Breast epithelium (tissue), 4 donors: ENCODE results near the gene ADAMTSL4. TPM values are rescaled to one million over a fixed set of nuclear protein-coding genes. Genes with fewer than 3 reads are reported as not detected.

ENCODE experiments used
- DNase-seq, 2 donors: peaks; one replicate each; pipeline ENCODE4 v3.0.0-alpha.2; 2019; ENCODE audit warnings: low spot score in 2 of 2
- H3K27ac ChIP-seq, 2 donors: fragments of 200-600 bp; sonication (generic) in 1 of 2; one replicate each; pipeline ENCODE4 v1.5.1; 2016 to 2019; ENCODE audit warnings: mild to moderate bottlenecking in 1 of 2
- H3K27me3 ChIP-seq, 2 donors: fragments of 200-600 bp; sonication (generic) in 1 of 2; one replicate each; pipeline versions ENCODE4 v1.5.1 to v1.6.0; 2017 to 2019; ENCODE audit warnings: control low read depth in 1 of 2, mild to moderate bottlenecking in 1 of 2
- H3K36me3 ChIP-seq: fragments of 200-600 bp; one replicate; pipeline ENCODE4 v1.5.1; 2019
- H3K4me1 ChIP-seq, 2 donors: fragments of 200-600 bp; sonication (generic); one replicate each; pipeline ENCODE4 v1.5.1; 2016 to 2019; ENCODE audit warnings: control low read depth in 1 of 2
- H3K4me3 ChIP-seq, 3 donors: fragments of 200-600 bp; sonication (generic); 1 replicate in 2 of 3; 2 replicates in 1 of 3; pipeline ENCODE4 v1.5.1; 2016 to 2019; ENCODE audit warnings: mild to moderate bottlenecking in 3 of 3, moderate library complexity in 2 of 3
- H3K9me3 ChIP-seq, 2 donors: fragments of 200-600 bp; sonication (generic) in 1 of 2; one replicate each; pipeline ENCODE4 v1.5.1; 2016 to 2019; ENCODE audit warnings: control low read depth in 1 of 2
- POLR2A ChIP-seq: fragments of 450-650 bp; IDR thresholded peaks from one replicate; pipeline ENCODE4 v1.6.1; 2016; ENCODE audit warnings: antibody characterized with exemption, mild to moderate bottlenecking, moderate library complexity
- POLR2AphosphoS5 ChIP-seq, 3 donors: sonication (generic); formaldehyde crosslinking; IDR thresholded peaks; one replicate each; pipeline ENCODE4 v1.6.1; 2017; ENCODE audit warnings: antibody characterized with exemption in 3 of 3
- intact Hi-C: fragments of 100-400 bp; cut with DNase I; formaldehyde crosslinking; loops from one replicate; pipeline ENCODE4 v1.15.1; 2023; ENCODE audit warnings: low total_unique reads
- total RNA-seq, 3 donors: library from RNA; depleted of rRNA; stranded (reverse); fragments of >200 nt; gene quantifications; one replicate each; pipeline ENCODE4 v1.1.0, GENCODE V29; 2016
- TF ChIP-seq, protein P1 (sequence below), 3 donors: fragments of 450-650 bp; IDR thresholded peaks; one replicate each; pipeline ENCODE4 v1.5.1; 2016 to 2017; ENCODE audit warnings: antibody characterized with exemption in 3 of 3, mild to moderate bottlenecking in 3 of 3, moderate library complexity in 3 of 3

Gene ADAMTSL4
- total RNA-seq, 3 donors from 2014 or later, result 11.3 to 31.8 (median 30.2) TPM

DNA sequence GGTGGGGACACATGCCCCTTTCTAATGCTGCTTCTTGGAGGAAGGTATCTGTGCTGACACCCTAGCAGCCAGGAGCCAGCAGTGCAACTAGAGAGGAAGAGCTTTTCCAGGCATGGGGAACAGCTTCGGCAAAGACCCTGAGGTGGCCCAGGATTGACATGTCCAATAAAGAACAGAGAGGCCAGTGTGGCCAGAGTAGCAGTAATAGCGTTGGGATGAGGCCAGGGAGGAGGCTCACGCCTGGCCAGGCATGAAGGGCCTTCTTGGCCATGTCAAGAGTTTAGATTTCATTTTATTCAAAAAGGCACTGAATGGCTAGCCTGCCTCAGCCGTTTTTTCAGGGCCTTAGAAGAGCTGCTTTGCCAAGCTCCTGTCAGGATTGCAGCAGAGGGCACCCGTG lies 16.3 kb upstream of the ADAMTSL4 start:
- no peaks in the 10 kb centered on the region for H3K4me1 ChIP-seq
- peak overlapping the region; percentile 81 to 82 for H3K27ac ChIP-seq
- no peaks in the 10 kb centered on the region for H3K9me3 ChIP-seq
- intact Hi-C loops, result no loop called here
- H3K4me3 ChIP-seq, result no peak overlapping the region
- no peaks in the 10 kb centered on the region for H3K36me3 ChIP-seq
- no peak for DNase-seq
- no peaks in the 10 kb centered on the region for H3K27me3 ChIP-seq
- TF ChIP-seq POLR2AphosphoS5 (IDR thresholded peaks at IDR 0.05) (no peak), POLR2A (no peak)
- TF ChIP-seq, protein P1, sequence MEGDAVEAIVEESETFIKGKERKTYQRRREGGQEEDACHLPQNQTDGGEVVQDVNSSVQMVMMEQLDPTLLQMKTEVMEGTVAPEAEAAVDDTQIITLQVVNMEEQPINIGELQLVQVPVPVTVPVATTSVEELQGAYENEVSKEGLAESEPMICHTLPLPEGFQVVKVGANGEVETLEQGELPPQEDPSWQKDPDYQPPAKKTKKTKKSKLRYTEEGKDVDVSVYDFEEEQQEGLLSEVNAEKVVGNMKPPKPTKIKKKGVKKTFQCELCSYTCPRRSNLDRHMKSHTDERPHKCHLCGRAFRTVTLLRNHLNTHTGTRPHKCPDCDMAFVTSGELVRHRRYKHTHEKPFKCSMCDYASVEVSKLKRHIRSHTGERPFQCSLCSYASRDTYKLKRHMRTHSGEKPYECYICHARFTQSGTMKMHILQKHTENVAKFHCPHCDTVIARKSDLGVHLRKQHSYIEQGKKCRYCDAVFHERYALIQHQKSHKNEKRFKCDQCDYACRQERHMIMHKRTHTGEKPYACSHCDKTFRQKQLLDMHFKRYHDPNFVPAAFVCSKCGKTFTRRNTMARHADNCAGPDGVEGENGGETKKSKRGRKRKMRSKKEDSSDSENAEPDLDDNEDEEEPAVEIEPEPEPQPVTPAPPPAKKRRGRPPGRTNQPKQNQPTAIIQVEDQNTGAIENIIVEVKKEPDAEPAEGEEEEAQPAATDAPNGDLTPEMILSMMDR (IDR thresholded peaks at IDR 0.05), result no peak

DNA sequence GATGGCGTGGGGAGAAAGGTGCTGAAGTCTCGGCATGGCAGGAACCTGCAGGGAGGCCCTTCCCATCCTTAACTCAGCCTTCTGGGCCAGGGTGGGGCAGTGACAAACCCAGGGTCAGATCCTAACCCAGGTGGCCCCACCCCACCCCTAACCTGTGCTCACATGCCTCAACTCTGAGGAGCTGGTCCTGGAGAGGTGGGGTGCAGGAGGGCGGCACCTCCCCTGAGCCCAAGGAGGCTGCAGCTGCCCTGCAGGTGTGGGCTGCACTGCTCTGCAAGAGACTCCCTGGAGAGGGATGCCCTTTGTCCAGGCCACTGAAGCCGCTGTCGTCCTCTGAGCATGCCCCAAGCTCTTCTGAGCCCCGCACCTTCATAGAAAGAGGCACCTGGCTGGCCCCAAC lies 15.2 kb upstream of the ADAMTSL4 start:
- H3K27ac ChIP-seq, result peak overlapping the region; percentile 36 to 62
- intact Hi-C loops, result no loop called here

DNA sequence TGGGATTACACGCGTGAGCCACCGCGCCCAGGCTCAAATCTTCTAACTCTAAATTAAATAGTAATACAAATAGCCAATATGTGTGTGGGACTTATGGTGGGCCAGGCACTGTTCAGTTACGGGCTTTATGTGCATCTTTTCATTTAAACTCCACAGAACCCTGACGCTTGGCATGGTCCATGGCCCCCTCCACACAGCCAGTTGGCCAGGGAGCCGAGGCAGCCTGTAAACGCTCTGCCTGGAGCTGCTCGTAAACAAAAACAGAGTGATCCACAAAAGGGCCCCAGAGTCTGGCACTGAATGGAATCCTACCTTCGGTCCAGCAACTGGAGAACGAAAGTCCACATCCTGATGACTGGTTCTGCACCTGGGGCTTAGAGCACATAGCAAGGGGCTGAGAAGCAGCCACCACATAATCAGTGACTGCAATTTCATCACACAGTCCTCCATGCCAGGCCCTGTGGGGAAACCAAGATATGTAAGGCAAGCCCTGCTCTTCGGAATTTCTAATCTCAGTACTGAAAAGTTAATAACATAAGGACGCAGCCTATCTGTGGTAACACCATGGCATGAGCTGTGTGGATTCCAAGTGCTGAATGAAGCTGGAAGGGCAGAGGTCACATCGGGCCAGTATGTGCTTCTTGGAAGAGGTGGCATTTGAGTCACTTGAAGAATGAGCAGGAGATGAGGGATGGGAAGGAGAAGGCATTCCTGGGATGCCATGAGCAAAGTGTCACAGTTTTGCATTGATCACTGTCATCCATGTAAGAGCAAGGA lies 13.5 kb upstream of the ADAMTSL4 start:
- H3K9me3 ChIP-seq, result no peaks in the 10 kb centered on the region
- H3K4me1 ChIP-seq, result no peaks in the 10 kb centered on the region
- intact Hi-C loops, result no loop called here
- no peak for DNase-seq
- no peak overlapping the region for H3K4me3 ChIP-seq
- H3K36me3 ChIP-seq, result no peaks in the 10 kb centered on the region
- TF ChIP-seq POLR2AphosphoS5 (IDR thresholded peaks at IDR 0.05) (no peak), POLR2A (no peak)
- TF ChIP-seq, protein P1 (IDR thresholded peaks at IDR 0.05), result no peak
- H3K27ac ChIP-seq, result no peak overlapping the region
- no peaks in the 10 kb centered on the region for H3K27me3 ChIP-seq

More for the DNA sequence above, 15.2 kb upstream of the ADAMTSL4 start:
- no peak for DNase-seq
- no peaks in the 10 kb centered on the region for H3K9me3 ChIP-seq
- no peaks in the 10 kb centered on the region for H3K27me3 ChIP-seq
- TF ChIP-seq POLR2AphosphoS5 (IDR thresholded peaks at IDR 0.05), result no peak
- TF ChIP-seq, protein P1 (IDR thresholded peaks at IDR 0.05), result no peak
- no peak for TF ChIP-seq POLR2A
- H3K4me3 ChIP-seq, result no peak overlapping the region
- no peaks in the 10 kb centered on the region for H3K4me1 ChIP-seq
- no peaks in the 10 kb centered on the region for H3K36me3 ChIP-seq

DNA sequence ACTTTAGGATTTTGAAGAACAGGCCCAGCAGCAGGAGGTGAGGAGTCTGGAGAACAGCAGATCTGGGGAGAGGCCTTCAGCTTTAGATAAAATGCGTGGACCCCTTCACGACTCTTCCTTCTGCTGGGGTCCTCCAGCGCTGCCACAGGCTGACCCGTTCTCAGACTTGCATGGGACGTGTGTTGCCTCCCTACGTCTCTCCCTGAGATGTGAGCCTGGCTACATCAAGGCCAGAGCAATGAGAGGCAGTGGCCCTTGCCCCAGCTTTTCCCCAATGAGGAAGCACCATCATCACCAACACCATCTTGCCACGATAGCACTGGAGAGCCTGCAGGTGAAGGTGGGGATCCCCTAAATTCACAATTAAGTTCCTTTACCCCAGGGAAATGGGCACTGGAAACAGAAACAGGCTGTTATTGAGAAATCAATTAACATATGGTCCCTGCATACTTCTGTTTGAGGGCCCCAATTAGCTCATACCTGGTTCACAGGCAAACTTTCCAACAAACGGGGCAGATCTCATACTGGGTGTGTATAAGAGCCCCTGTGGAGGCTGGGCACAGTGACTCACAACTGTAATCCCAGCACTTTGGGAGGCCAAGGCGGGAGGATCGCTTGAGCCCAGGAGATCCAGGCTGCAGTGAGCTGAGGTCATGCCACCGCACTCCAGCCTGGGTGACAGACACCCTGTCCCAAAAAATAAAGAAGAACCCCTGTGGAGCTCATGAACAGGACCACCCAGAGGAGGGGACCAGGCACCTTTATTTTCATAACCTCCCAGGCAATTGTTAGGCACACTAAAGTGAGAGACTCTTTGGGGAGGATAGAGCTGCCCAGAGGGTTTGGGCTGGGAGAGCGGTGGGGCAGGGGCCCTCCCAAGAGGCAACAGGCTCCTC lies 12.1 kb upstream of the ADAMTSL4 start:
- peak overlapping the region; percentile 48 to 73 for H3K27ac ChIP-seq

More for the DNA sequence above, 12.1 kb upstream of the ADAMTSL4 start:
- TF ChIP-seq POLR2A, result no peak
- TF ChIP-seq, protein P1 (IDR thresholded peaks at IDR 0.05), result no peak
- TF ChIP-seq POLR2AphosphoS5 (IDR thresholded peaks at IDR 0.05), result no peak
- Histone ChIP-seq H3K36me3 (no peaks in the 10 kb centered on the region), H3K4me1 (no peaks in the 10 kb centered on the region), H3K4me3 (no peak overlapping the region), H3K9me3 (no peaks in the 10 kb centered on the region), H3K27me3 (no peaks in the 10 kb centered on the region)
- no peak for DNase-seq
- intact Hi-C loops, result no loop called here
